Fibroblast of peridontal ligament (primary cell): ENCODE results near the gene USP35.

Experiments used
- DNase-seq: peaks from one replicate; pipeline ENCODE4 v3.0.0-alpha.2; 2010; ENCODE audit errors: extremely low read depth

USP35 gene

GRCh38 chr11:78199015-78199652 is 10.4 kb downstream of the USP35 start:
- DNase-seq: no peak

- no peak for DNase-seq
These were observed 10.9 kb downstream of the USP35 start for GRCh38 chr11:78199653-78200015.

GRCh38 chr11:78200061-78200460 is 11.3 kb downstream of the USP35 start:
- DNase-seq: no peak

- DNase-seq: no peak
These were observed 11.8 kb downstream of the USP35 start for GRCh38 chr11:78200553-78200952.

GRCh38 chr11:78201096-78201818 is 12.5 kb downstream of the USP35 start:
- DNase-seq: no peak

GRCh38 chr11:78202733-78203167 is 14.0 kb downstream of the USP35 start:
- DNase-seq: no peak

GRCh38 chr11:78203184-78203583 is 14.5 kb downstream of the USP35 start:
- no peak for DNase-seq

GRCh38 chr11:78205256-78205655 is 16.5 kb downstream of the USP35 start:
- DNase-seq: no peak

GRCh38 chr11:78205691-78206090 is 17.0 kb downstream of the USP35 start:
- DNase-seq: no peak

- no peak for DNase-seq
These were observed 19.0 kb downstream of the USP35 start for GRCh38 chr11:78207532-78208256.

GRCh38 chr11:78208257-78209165 is 19.8 kb downstream of the USP35 start:
- DNase-seq: no peak

GRCh38 chr11:78209478-78209877 is 20.8 kb downstream of the USP35 start:
- no peak for DNase-seq

- DNase-seq: no peak
These were observed 21.4 kb downstream of the USP35 start for GRCh38 chr11:78210000-78210608.

GRCh38 chr11:78211565-78211964 is 22.8 kb downstream of the USP35 start:
- DNase-seq: no peak

GRCh38 chr11:78212586-78213371 is 24.1 kb downstream of the USP35 start:
- DNase-seq: peak; percentile 40

- no peak for DNase-seq
These were observed 25.0 kb downstream of the USP35 start for GRCh38 chr11:78213526-78214330.

- DNase-seq: no peak
These were observed 25.8 kb downstream of the USP35 start for GRCh38 chr11:78214331-78215194.

- DNase-seq: no peak
These were observed 27.3 kb downstream of the USP35 start for GRCh38 chr11:78216021-78216420.
